Right hindlimb (tissue), 1 donor: ENCODE data around the gene NEDD4.
"Not testable (repeated sequence)": the region's sequence is repeated elsewhere in the genome, so short reads cannot be mapped to it uniquely, and the experiment has no call there.

ENCODE experiments used
- DNase-seq: peaks from one replicate; pipeline ENCODE4 v3.0.0-alpha.2; 2018

NEDD4 gene

GRCh38 chr15:55993111-55993803, at the start of gene NEDD4:
Gene NEDD4, minus strand, starts transcription at chr15:55993612. Its CDS starts 57 bp downstream, at chr15:55993555.
- DNase-seq, result peak; percentile 94

DNA sequence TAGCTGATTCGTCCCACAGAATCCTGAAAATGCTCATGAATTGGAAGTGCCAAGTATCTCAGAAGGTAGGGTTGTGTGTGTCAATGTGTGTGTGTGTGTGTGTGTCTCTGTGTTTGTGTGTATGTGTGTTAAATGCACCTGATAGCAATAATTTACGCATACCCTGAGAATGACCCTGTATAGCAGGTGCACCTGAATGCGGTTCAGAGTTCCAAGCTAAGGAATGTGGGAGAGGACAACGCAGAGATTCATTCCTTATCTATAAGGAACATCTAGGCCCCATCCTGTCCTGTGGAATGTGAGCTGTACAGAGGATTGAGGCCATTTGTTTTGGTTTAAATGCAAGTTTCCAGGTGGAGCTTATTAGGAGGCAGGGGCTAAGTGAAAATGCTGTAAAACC, 49.1 kb upstream of the NEDD4 start:
- no peak for DNase-seq

DNA sequence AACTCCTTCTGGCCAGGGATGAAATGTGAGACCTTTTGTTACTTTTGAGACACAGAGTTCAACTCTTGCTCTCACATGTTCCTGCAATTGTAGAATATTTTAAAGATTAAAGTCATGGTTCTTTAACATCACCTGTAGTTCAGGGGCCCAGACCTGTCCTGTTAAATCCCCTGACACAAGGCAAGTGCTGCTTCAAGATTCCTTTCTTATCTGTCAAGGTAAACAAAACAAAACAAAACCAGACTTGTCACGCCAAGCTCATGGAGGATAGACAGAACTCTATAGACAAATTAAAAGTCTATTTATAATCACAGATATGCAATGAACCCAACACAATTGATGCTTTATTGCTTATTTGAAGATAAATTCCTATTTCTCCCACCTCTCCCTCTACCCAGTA, 48.6 kb upstream of the NEDD4 start:
- no peak for DNase-seq

GRCh38 chr15:56040081-56041035, 46.9 kb upstream of the NEDD4 start:
- peak; percentile 61 for DNase-seq

DNA sequence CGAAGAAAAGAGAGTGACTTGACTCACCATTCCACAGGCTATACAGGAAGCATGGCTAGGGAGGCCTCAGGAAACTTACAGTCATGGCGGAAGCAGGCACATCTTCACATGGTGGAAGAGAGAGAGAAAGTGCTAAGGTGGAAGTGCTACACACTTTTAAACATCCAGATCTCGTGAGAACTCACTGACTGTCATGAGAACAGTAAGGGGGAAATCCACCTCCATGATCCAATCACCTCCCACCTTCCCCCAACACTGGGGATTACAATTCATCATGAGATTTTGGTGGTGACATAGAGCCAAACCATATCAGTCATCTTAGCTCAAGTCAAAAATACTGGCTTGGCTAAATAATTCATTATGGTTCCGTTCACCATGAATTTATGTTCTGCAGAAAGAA, 45.3 kb upstream of the NEDD4 start:
- DNase-seq, result no peak

GRCh38 chr15:56038015-56038414, 44.6 kb upstream of the NEDD4 start:
- DNase-seq, result no peak

- DNase-seq, result no peak
Measured at GRCh38 chr15:56036546-56037067, 43.2 kb upstream of the NEDD4 start.

DNA sequence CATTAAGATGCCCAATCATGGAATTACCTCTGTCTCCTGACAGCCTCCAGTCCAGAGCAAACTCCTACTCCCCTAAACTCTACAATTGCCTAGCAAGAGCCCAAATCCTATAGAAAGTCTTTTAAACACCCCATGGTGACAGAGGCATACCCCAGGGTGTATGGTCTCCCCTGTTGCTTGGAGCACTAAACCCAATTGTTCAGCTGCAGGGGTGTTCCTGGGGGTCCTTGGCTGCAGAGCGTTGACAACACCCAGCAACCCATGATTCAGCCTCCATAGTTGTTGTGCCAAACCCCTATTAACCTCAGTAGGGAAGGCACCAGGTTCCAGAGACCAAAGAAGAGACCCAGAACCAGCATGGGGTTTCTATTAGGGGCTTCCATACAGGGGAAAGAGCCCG, 41.8 kb upstream of the NEDD4 start:
- DNase-seq, result no peak

- no peak for DNase-seq
Measured at GRCh38 chr15:56034514-56034913, 41.1 kb upstream of the NEDD4 start.

DNA sequence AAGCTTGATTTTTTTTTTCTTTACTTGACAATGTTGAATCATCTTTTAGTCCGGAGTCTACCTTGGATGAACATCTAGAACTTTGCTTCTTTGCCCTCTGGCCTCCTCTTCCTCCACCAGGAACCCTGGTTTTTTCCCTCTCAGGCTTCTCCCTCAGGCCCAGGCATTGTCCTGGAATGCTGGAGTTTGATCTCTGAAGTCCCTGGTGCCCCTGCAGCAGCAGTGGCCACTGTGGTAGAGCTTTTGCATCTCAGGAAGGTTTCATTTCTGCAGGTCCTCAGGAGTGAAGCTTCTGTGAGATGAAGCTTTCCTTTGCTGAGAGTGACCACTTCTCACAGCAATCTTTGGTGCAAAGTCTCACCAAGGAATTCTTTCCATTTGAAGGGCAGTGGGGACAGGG, 39.0 kb upstream of the NEDD4 start:
- DNase-seq, result no peak

GRCh38 chr15:56031836-56032235, 38.4 kb upstream of the NEDD4 start:
- no peak for DNase-seq

DNA sequence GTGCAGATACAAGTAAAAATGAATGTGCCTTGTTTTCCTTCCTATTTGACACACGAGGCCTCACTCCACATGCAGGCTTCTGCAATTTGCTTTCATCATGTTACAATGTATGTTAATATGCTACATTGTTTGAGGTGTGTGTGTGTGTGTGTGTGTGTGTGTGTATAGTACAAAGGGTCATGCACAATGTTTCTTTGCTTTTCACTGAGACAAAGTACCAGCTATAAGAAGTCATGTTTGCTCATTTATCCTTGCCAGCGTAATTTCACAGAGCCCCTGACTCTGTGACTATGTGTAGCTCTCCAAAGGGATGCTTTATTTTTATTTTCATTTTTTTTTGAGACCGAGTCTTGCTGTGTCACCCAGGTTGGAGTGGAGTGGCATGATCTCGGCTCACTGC, 38.0 kb upstream of the NEDD4 start:
- no peak for DNase-seq

- DNase-seq, result no peak
Measured at GRCh38 chr15:56028430-56028829, 35.0 kb upstream of the NEDD4 start.

- DNase-seq, result not testable (repeated sequence)
Measured at GRCh38 chr15:56023160-56023559, 29.7 kb upstream of the NEDD4 start.

DNA sequence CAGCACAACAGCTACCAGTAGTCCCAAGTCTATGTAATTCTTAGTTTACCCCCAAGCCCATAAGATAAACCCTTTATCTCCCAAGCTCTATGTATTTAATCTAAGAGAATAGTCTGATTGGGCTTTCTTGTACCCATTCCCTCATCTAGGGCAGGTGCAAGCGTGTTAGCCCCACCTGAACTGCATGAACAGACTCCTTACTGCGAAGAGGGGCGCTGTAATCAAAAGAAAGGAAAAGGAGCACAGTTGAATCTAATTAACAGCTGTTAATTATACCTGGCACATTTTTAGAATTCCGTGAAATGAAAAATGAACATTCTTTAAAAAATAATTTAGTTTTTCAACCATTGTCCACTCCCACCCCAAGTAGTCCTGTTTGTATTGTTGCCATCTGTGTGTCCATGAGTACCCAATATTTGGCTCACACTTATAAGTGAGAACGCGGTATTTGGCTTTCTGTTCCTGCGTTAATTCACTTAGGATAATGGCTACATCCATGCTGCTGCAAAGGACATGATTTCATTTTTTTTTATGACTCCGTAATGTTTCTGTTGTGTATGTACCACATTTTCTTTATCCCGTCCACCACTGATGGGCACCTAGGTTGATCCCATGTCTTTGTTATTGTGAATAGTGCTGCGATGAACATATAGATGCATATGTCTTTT, 26.5 kb upstream of the NEDD4 start:
- DNase-seq, result no peak

DNA sequence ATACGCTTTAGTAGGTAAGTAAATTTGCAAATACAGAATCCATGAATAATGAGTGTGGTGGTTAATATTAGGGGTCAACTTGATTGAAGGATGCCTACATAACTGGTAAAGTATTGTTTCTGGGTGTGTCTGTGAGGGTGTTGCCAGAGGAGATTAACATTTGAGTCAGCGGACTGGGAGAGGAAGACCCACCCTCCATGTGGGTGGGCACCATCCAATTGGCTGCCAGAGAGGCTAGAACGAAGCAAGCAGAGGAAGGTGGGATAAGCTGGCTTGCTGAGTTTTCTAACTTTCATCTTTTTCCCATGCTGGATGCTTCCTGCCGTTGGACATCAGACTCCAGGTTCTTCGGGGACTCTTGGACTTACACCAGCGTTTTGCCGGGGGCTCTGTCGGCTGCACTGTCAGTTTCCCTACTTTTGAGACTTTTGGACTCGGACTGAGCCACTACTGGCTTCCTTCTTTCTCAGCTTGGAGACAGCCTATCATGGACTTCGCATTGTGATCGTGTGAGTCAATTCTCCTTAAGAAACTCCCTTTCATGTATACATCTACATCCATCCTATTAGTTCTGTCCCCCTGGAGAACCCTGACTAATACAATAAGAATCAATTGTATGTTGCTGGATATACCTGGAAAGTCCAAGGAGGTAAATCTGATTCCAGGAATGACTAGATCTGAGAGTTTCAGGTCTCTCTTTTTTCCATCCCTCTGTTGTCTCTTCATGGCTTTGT, 25.8 kb upstream of the NEDD4 start:
- no peak for DNase-seq

- no peak for DNase-seq
Measured at GRCh38 chr15:56017920-56018319, 24.5 kb upstream of the NEDD4 start.

GRCh38 chr15:56017511-56017910, 24.1 kb upstream of the NEDD4 start:
- no peak for DNase-seq

- DNase-seq, result no peak
Measured at GRCh38 chr15:56016281-56016680, 22.9 kb upstream of the NEDD4 start.

DNA sequence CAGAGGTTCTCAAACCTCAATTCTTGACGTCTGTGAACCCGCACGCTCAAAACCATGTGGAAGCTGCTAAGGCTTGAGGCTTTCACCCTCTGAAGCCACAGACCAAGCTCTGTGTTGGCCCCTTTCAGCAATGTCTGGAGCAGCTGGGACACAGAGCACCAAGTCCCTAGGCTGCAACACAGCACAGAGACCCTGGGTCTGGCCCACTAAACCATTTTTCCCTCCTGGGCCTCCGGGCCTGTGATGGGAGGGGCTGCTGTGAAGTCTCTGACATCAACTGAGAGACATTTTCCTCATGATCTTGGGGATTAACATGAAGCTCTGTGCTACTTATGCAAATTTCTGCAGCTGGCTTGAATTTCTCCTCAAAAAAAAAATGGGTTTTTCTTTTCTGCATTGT, 21.3 kb upstream of the NEDD4 start:
- no peak for DNase-seq

DNA sequence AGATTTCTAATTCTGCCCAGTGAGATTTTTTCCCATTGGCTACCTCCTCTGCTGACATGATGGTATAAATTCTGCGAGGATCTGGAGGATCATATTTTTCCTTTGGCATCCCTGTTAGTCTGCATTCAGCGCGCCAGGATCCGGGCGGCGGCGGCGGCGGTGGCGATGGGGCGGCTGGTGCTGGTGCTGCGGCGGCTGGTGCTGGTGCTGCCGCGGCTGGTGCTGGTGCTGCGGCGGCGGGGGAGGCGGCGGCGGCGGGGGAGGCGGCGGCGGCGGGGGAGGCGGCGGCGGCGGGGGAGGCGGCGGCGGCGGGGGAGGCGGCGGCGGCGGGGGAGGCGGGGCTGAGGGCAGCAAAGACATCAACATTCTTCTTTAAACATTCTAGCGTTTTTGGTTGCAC, 13.6 kb upstream of the NEDD4 start:
- not testable (repeated sequence) for DNase-seq

- DNase-seq, result not testable (repeated sequence)
Measured at GRCh38 chr15:56006371-56006770, 13.0 kb upstream of the NEDD4 start.

- not testable (repeated sequence) for DNase-seq
Measured at GRCh38 chr15:56004281-56004680, 10.9 kb upstream of the NEDD4 start.
